HG03135 (cell line): ENCODE results near the gene SOX30.
"Not testable (repeated sequence)": the region's sequence is repeated elsewhere in the genome, so short reads cannot be mapped to it uniquely, and the experiment has no call there.

Experiments used
- ATAC-seq: cut with Tn5 transposase; IDR thresholded peaks from one replicate; pipeline ENCODE4 v1.9.1; 2021; ENCODE audit warnings: mild to moderate bottlenecking, moderate library complexity; ENCODE audit not compliant: unreplicated experiment

SOX30 gene

GRCh38 chr5:157652377-157652692 lies at the start of gene SOX30:
Gene SOX30 (minus strand): TSS chr5:157652438. CDS start chr5:157652078, 360 bp downstream.
- ATAC-seq: no peak

DNA sequence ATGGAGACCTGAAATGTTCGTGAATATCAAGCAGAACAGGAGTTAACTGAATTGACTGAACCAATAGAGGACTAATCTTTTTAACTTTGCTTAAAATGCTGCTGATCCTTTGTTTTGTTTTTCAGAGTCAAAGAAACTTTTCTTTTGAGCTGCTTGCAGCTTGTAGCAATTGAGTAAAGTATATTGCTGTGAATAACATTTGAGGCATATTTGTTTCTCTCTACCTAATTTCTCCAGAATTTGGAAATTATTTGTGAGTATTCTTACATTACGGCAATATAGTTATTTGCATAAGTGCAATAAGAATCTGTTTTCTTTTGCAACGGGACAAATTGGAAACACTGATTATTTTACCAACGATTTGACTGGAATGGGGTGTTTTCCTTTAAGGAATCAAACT lies 46.4 kb upstream of the SOX30 start:
- not testable (repeated sequence) for ATAC-seq

DNA sequence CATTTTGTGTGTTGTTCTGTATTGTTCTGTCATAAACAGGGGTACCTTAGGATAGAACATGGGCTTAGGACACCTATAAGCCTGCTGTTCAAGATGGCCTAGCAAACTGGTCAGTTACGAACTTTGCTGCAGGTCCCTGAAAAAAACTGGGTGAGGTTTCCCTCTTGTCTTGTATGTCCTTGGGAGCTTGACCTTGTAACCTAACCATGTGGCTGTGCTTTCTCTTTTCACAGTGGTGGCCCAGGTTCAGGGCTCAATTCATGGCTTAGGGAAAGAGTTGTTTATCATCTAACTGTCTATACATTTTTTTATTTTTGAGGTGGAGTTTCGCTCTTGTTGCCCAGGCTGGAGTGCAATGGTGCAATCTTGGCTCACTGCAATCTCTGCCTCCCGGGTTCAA lies 43.9 kb upstream of the SOX30 start:
- ATAC-seq: not testable (repeated sequence)

DNA sequence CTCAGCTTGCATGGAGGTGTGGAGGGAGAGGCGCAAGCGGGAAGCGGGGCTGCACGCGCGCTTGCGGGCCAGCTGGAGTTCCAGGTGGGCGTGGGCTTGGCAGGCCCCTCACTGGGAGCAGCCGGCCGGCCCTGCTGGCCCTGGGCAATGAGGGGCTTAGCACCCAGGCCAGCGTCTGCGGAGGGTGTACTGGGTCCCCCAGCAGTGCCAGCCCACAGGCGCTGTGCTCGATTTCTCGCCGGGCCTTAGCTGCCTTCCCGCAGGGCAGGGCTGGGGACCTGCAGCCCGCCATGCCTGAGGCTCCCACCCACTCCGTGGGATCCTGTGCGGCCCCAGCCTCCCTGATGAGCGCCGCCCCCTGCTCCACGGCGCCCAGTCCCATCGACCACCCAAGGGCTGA lies 41.6 kb upstream of the SOX30 start:
- ATAC-seq: not testable (repeated sequence)

- ATAC-seq: no peak
Measured at GRCh38 chr5:157690690-157691433, 38.6 kb upstream of the SOX30 start.

GRCh38 chr5:157689942-157690689 lies 37.9 kb upstream of the SOX30 start:
- ATAC-seq: no peak

DNA sequence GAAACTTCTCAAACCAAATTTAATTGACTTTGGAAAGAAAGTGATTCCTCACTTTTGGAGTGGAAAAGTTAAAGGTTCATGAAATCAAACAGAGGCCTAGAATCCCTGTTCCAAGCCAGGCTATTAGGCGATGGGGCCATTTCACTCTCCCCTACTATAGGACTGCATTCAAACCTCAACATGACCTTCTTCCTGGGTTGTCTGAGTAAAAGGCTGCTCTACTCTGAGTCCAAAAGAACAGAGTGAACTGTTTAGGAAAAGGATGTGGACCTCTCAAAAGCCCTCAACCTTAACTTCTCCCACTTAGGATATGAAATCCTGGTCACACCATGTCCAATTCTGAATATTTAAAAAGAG lies 34.9 kb upstream of the SOX30 start:
- ATAC-seq: no peak

DNA sequence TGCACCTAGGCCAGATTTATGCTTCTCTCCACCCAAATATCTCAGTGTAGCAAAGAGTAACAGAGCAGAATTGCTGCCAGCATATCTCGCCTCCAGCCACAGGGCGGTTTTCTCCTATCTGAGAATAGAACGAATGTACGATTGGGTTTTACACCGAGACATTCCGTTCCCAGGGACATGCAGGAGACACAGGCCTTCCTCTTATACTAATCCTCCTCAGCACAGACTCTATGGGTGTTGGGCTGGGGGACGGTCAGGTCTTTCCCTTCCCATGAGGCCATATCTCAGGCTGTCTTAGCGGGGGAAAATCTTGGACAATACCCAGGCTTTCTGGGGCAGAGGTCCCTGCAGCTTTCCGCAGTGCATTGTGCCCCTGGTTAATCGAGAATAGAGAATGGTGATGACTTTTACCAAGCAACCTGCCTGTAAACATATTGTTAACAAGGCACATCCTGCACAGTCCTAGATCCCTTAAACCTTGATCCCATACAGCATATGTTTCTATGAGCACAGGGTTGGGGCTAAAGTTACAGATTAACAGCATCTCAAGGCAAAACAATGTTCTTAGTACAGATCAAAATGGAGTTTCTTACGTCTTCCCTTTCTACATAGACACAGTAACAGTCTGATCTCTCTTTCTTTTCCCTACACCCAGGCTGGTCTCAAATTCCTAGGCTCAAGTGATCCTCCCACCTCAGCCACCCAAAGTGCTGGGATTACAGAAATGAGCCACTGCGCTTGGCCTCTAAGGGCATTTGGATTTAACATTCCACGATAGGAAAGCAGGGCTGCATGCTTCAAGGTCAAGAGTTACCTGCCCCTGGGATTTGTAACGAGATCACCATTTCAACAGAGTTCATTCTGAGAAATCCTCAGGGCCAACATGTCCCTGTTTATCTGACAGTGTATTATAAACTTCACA lies 34.3 kb upstream of the SOX30 start:
- not testable (repeated sequence) for ATAC-seq

- no peak for ATAC-seq
Measured at GRCh38 chr5:157682257-157682656, 30.0 kb upstream of the SOX30 start.

- ATAC-seq: no peak
Measured at GRCh38 chr5:157681048-157681447, 28.8 kb upstream of the SOX30 start.

- no peak for ATAC-seq
Measured at GRCh38 chr5:157680239-157680638, 28.0 kb upstream of the SOX30 start.

- ATAC-seq: no peak
Measured at GRCh38 chr5:157679801-157680200, 27.6 kb upstream of the SOX30 start.

DNA sequence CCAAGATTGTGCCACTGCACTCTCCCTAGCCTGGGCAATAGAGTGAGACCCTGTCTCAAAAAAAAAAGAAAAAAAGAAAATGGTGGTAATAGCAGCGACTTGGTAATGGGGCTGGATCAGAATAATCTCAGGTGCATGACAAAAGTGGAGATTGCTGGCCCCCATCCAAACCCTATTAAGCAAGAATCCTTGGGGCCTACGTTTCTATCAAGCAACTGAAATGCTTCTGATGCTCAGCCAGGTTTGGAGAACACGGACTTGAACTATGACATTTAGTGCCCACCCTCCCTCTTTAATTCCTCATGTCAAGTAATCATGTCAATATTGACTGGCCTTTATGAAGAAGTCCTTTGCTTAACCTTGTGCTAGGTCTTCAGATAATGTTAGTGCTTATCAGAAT lies 25.7 kb upstream of the SOX30 start:
- no peak for ATAC-seq

- not testable (repeated sequence) for ATAC-seq
Measured at GRCh38 chr5:157674351-157674750, 22.1 kb upstream of the SOX30 start.

GRCh38 chr5:157672976-157673375 lies 20.7 kb upstream of the SOX30 start:
- ATAC-seq: no peak

- ATAC-seq: no peak
Measured at GRCh38 chr5:157671592-157672330, 19.5 kb upstream of the SOX30 start.

- ATAC-seq: peak; percentile 43
Measured at GRCh38 chr5:157670662-157671591, 18.7 kb upstream of the SOX30 start, which contains the start of gene C5orf52. Gene C5orf52 (plus strand): TSS chr5:157671533. CDS start chr5:157671615, 82 bp downstream.

DNA sequence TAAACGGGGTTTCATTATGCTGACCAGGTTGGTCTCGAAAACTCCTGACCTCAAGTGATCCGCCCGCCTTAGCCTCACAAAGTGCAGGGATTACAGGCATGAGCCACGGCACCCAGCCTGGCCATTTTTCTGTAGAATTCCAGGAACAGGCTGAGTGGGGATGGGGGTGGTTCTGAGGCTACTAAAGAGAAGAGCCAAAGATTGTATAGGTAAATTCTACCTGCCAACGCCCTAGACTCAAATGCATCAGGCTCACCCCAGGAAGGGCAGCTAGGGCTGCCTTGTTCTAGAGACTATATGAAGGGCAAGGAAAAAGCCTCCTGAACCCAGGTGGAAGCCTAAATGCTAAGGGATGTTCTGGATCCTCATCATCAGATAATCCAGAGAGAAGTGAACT lies 17.5 kb upstream of the SOX30 start:
- no peak for ATAC-seq

GRCh38 chr5:157668356-157668755 lies 16.1 kb upstream of the SOX30 start:
- ATAC-seq: no peak
